Measurements from ENCODE around the gene BTK.

- TF ChIP-seq CTCF (IDR thresholded peaks at IDR 0.05) (no peak), POLR2A (IDR thresholded peaks at IDR 0.05; ENCODE audit: low read depth) (no peak), EP300 (IDR thresholded peaks at IDR 0.05) (no peak)
These were observed 2.6 kb upstream of the BTK start for GRCh38 chrX:101388604-101389003.
